Loucy (cell line): Measurements from ENCODE around the gene ATG10.

Source experiments
- EZH2phosphoT487 ChIP-seq: fragments of 200-600 bp; IDR thresholded peaks from 2 replicates; pipeline ENCODE4 v1.6.1; 2018; ENCODE audit warnings: antibody characterized with exemption, mild to moderate bottlenecking, moderate library complexity, borderline replicate concordance
- TF ChIP-seq, protein P1 (sequence below): fragments of 200-600 bp; sonication (generic); conservative IDR thresholded peaks from 2 replicates; pipeline ENCODE4 v1.5.1; 2014; ENCODE audit warnings: mild to moderate bottlenecking, antibody characterized with exemption, low read length

GRCh38 chr5:81922854-81923279 is 49.0 kb upstream of the ATG10 start:
- TF ChIP-seq, protein P1, sequence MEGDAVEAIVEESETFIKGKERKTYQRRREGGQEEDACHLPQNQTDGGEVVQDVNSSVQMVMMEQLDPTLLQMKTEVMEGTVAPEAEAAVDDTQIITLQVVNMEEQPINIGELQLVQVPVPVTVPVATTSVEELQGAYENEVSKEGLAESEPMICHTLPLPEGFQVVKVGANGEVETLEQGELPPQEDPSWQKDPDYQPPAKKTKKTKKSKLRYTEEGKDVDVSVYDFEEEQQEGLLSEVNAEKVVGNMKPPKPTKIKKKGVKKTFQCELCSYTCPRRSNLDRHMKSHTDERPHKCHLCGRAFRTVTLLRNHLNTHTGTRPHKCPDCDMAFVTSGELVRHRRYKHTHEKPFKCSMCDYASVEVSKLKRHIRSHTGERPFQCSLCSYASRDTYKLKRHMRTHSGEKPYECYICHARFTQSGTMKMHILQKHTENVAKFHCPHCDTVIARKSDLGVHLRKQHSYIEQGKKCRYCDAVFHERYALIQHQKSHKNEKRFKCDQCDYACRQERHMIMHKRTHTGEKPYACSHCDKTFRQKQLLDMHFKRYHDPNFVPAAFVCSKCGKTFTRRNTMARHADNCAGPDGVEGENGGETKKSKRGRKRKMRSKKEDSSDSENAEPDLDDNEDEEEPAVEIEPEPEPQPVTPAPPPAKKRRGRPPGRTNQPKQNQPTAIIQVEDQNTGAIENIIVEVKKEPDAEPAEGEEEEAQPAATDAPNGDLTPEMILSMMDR, result no peak
- TF ChIP-seq EZH2phosphoT487, result no peak
